ENCODE measurements around the gene NOD2.

DNA sequence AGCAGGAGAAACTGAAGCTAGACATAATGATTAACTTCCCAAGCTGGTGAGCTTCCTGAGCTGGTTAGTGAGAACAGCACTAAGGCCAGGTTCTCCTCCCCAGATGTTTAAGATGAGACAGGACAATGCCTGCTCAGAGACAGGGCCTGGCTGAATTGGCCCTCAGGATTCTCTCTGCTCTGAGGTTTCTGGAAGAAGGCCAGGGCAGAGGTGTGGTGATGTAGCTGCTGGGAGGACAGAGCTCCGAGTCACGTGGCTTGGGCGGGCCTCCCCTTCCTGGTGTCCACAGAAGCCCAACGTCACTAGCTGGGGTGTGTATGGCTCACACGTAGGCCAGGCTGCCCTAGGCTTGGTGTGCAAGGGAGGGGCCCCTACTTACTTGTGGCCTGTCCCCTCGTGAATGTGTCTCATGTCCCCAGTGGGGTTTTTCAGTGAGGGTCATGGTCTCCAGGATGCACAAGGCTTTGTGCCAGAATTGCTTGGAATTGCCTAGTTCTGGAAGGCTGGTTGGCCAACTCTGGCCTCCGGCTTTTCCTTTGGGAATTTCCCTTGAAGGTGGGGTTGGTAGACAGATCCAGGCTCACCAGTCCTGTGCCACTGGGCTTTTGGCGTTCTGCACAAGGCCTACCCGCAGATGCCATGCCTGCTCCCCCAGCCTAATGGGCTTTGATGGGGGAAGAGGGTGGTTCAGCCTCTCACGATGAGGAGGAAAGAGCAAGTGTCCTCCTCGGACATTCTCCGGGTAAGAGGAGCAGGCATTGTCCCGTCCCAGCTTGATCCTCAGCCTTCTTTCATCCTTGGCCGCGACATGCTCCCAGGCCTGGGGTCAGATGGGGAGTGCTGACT lies 3.4 kb downstream of the NOD2 start:
- peak in 1 of 2 donors; percentile 13 for TF ChIP-seq POLR2A (IDR thresholded peaks at IDR 0.05)
- TF ChIP-seq, protein P1, sequence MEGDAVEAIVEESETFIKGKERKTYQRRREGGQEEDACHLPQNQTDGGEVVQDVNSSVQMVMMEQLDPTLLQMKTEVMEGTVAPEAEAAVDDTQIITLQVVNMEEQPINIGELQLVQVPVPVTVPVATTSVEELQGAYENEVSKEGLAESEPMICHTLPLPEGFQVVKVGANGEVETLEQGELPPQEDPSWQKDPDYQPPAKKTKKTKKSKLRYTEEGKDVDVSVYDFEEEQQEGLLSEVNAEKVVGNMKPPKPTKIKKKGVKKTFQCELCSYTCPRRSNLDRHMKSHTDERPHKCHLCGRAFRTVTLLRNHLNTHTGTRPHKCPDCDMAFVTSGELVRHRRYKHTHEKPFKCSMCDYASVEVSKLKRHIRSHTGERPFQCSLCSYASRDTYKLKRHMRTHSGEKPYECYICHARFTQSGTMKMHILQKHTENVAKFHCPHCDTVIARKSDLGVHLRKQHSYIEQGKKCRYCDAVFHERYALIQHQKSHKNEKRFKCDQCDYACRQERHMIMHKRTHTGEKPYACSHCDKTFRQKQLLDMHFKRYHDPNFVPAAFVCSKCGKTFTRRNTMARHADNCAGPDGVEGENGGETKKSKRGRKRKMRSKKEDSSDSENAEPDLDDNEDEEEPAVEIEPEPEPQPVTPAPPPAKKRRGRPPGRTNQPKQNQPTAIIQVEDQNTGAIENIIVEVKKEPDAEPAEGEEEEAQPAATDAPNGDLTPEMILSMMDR (IDR thresholded peaks at IDR 0.05), result no peak

All from heart left ventricle (tissue), 13 donors.